ENCODE data around the gene SEL1L3. TPM values are rescaled to one million over a fixed set of nuclear protein-coding genes. Genes with fewer than 3 reads are reported as not detected.
"Not testable (repeated sequence)": the region's sequence is repeated elsewhere in the genome, so short reads cannot be mapped to it uniquely, and the experiment has no call there.

Gene SEL1L3
- total RNA-seq = 33.4 TPM
- 10.8 TPM for polyA plus RNA-seq

DNA sequence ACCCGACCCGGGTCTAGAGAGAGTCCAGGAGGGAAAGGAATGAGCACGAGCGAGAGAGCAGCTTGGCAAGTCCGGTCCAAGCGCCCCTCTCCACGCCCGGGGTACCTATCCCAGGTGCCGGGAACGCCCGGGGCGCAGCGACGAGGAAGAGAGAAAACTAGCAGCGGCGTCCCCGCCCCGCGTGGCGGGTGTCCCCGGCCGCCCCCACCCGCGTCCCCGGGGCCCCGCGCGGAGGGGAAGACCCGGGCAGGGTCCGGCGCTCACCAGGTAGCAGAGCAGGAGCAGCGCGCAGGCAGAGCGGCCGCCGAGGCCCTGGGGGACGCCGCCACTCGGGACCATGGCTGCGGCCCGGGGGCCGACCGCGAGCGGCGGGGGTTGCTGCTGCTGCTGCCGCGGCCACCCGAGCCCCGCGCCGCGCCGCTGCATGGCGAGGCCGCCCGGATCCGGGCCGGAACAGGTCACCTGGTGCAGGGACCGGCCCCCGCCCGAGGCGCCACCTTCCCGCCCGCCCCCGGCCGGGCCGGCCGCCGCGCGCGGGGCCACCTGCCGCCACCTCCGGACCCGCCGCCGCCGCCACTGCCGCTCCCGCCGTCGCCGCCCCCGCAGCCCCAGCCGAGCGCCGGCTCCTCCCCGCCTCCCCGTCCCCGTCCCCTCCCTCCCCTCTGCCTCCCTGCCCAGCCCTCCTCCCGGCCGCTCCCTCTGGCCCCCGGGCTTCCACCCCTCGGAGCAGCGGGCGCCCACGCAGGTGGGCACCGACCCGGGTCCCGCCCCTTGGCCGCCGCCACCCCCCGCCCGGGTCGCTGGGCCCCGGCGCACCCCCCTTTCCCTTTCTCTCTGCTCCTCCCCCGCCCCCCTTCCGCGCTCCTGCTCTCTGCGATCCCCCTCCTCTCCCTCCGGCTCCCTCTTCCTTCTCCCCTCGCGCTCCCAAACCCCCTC, at the start of gene SEL1L3:
Gene SEL1L3 (minus strand): TSS at position 578 of the 936 bp plus-strand sequence. CDS start 152 bp downstream, at position 426.
- no peaks in the 10 kb centered on the region for H3K4me1 ChIP-seq (ENCODE audit: insufficient read depth)
- no peak within 1 kb of the TSS for H3K27ac ChIP-seq (ENCODE audit: low read depth)
- peak within 1 kb of the TSS; percentile 87 for H3K4me3 ChIP-seq (ENCODE audit: low read depth, low read length)
- WGBS = under 1% methylated on average over 113 of the region's 115 CpGs
- DNase-seq (ENCODE audit: extremely low spot score) = no peak
- no peaks in the 10 kb centered on the region for H3K36me3 ChIP-seq (ENCODE audit: insufficient read depth)

- DNase-seq (ENCODE audit: extremely low spot score) = no peak
- no peaks in the 10 kb centered on the region for H3K36me3 ChIP-seq (ENCODE audit: insufficient read depth)
- no peaks in the 10 kb centered on the region for H3K4me1 ChIP-seq (ENCODE audit: insufficient read depth)
- no peak overlapping the region for H3K4me3 ChIP-seq (ENCODE audit: low read depth, low read length)
- WGBS = 88% methylated on average over 6 of the region's 6 CpGs
- no peak overlapping the region for H3K27ac ChIP-seq (ENCODE audit: low read depth)
Observed at GRCh38 chr4:25911356-25911755, 48.6 kb upstream of the SEL1L3 start.

DNA sequence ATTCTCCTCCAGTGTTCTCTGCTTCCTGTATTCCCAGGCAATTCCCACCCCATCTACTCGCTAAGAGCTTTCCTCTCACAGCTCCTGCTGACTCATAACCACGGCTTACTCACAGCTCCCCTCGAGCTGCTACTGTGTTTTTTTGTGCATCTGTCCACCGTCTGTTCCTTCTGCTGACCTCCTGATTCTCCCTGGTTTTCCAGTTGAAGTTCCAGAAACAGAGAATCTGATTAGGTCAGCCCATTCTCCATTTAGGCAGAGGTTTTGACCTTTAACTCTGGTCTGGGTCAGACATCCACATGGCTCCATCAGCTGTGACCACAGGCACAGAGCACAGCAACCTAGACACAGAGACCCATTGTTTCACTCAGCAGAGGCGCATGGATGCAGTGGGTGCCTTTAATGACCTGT, 45.7 kb upstream of the SEL1L3 start:
- Histone ChIP-seq H3K36me3 (ENCODE audit: insufficient read depth) (no peaks in the 10 kb centered on the region), H3K27ac (ENCODE audit: low read depth) (no peak overlapping the region), H3K4me3 (ENCODE audit: low read depth, low read length) (no peak overlapping the region), H3K4me1 (ENCODE audit: insufficient read depth) (no peaks in the 10 kb centered on the region)
- 59% methylated on average over 5 of the region's 5 CpGs for WGBS
- no peak for DNase-seq (ENCODE audit: extremely low spot score)

GRCh38 chr4:25906113-25906512, 43.3 kb upstream of the SEL1L3 start:
- H3K4me3 ChIP-seq (ENCODE audit: low read depth, low read length); DNase-seq (ENCODE audit: extremely low spot score); H3K4me1 ChIP-seq (ENCODE audit: insufficient read depth); H3K27ac ChIP-seq (ENCODE audit: low read depth); H3K36me3 ChIP-seq (ENCODE audit: insufficient read depth): not testable (repeated sequence)
- WGBS = 96% methylated on average over 11 of the region's 11 CpGs

GRCh38 chr4:25905371-25905770, 42.6 kb upstream of the SEL1L3 start:
- no peak for DNase-seq (ENCODE audit: extremely low spot score)
- 96% methylated on average over 4 of the region's 4 CpGs for WGBS

GRCh38 chr4:25904748-25905082, 41.9 kb upstream of the SEL1L3 start:
- DNase-seq (ENCODE audit: extremely low spot score) = no peak
- WGBS = 95% methylated on average over 3 of the region's 3 CpGs
- H3K27ac ChIP-seq (ENCODE audit: low read depth) = no peak overlapping the region
- no peaks in the 10 kb centered on the region for H3K36me3 ChIP-seq (ENCODE audit: insufficient read depth)
- no peak overlapping the region for H3K4me3 ChIP-seq (ENCODE audit: low read depth, low read length)
- H3K4me1 ChIP-seq (ENCODE audit: insufficient read depth) = no peaks in the 10 kb centered on the region

More at GRCh38 chr4:25905371-25905770, 42.6 kb upstream of the SEL1L3 start:
- Histone ChIP-seq H3K4me3 (ENCODE audit: low read depth, low read length) (no peak overlapping the region), H3K4me1 (ENCODE audit: insufficient read depth) (no peaks in the 10 kb centered on the region), H3K36me3 (ENCODE audit: insufficient read depth) (no peaks in the 10 kb centered on the region), H3K27ac (ENCODE audit: low read depth) (no peak overlapping the region)

- Histone ChIP-seq H3K4me1 (ENCODE audit: insufficient read depth) (no peaks in the 10 kb centered on the region), H3K36me3 (ENCODE audit: insufficient read depth) (no peaks in the 10 kb centered on the region), H3K4me3 (ENCODE audit: low read depth, low read length) (no peak overlapping the region), H3K27ac (ENCODE audit: low read depth) (no peak overlapping the region)
- DNase-seq (ENCODE audit: extremely low spot score) = no peak
- 76% methylated on average over 8 of the region's 8 CpGs for WGBS
Observed at GRCh38 chr4:25903900-25904747, 41.3 kb upstream of the SEL1L3 start.

DNA sequence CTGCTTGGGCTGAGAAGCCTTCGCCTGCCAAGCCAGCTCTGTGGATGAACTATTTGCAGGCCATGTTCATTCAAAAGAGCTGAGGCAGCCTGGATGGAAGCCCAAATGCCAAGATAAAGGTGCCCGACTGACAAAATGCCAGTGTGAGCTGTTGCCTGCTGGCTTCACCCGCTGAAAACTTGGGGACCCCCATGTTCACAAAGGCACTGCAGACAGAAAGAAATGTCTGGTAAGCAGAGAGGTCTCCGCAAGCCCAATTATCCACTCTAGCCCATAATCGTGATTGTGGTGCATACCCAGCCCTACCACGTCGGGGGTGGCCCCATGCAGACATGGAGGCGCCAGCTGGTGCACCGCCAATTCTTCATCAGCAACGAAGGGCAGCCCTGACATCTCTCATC, 38.2 kb upstream of the SEL1L3 start:
- H3K36me3 ChIP-seq (ENCODE audit: insufficient read depth) = no peaks in the 10 kb centered on the region
- no peak overlapping the region for H3K27ac ChIP-seq (ENCODE audit: low read depth)
- no peaks in the 10 kb centered on the region for H3K4me1 ChIP-seq (ENCODE audit: insufficient read depth)
- 86% methylated on average over 10 of the region's 10 CpGs for WGBS
- H3K4me3 ChIP-seq (ENCODE audit: low read depth, low read length) = no peak overlapping the region
- DNase-seq (ENCODE audit: extremely low spot score) = no peak

DNA sequence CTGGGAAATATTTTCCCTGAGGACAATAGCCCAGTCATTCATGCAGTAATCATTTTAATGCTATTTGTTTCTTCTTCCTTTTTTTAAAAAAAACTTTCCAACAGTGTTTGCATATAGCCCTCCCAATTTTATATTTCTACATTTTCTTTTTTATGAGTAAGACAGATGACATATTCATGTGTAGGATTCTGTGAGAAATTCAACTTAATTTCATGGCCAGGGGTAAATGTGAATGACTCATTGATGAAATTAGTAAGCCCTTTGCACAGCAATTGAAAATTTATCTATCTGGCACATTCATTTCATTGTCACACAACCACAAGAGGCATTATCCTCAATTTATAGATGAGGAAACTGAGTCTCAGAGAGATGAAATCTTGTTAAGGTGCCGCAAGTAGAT, 37.5 kb upstream of the SEL1L3 start:
- no peak for DNase-seq (ENCODE audit: extremely low spot score)
- no peak overlapping the region for H3K4me3 ChIP-seq (ENCODE audit: low read depth, low read length)
- no peaks in the 10 kb centered on the region for H3K36me3 ChIP-seq (ENCODE audit: insufficient read depth)
- 85% methylated on average over 1 of the region's 1 CpG for whole genome bisulfite sequencing
- no peak overlapping the region for H3K27ac ChIP-seq (ENCODE audit: low read depth)
- H3K4me1 ChIP-seq (ENCODE audit: insufficient read depth) = no peaks in the 10 kb centered on the region

DNA sequence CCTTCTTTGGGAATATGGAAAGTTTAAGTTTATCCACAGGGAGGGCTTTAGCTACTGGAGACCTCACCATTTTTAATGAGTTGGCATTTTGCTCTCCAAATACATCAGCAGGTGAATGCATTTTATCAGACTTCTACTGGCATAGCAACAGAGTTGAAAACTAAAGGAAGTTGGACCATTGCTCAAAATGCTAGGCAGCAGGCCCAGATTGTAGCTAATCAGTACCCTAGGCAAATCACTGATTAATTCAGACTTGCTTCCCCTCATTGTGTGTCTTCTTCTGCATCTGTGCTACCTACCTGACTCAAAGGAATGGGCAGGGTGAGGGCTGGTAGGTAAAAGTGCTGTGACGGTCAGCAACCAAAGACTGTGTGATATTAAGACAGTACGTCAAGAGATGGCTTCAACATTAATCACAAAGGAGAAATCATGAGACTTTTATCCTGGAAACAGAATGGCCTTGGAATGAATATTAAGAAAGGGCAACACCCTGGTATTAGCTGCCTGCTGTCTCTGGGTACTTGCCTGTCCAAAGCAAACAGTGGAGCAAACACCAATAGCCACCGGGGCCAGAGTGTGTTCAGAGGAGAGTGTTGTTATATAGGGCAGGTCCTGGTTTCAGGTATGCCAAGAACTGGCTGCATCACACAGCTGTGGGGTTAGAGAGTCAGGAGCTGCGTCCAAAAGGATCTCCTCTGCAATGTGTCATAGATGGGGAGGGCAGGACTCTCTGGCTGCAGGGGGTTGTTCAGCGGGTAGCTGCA, 34.2 kb upstream of the SEL1L3 start:
- 87% methylated on average over 5 of the region's 5 CpGs for WGBS

GRCh38 chr4:25892796-25893195, 30.0 kb upstream of the SEL1L3 start:
- Histone ChIP-seq H3K27ac (ENCODE audit: low read depth) (no peak overlapping the region), H3K4me3 (ENCODE audit: low read depth, low read length) (no peak overlapping the region), H3K36me3 (ENCODE audit: insufficient read depth) (no peaks in the 10 kb centered on the region), H3K4me1 (ENCODE audit: insufficient read depth) (no peaks in the 10 kb centered on the region)
- DNase-seq (ENCODE audit: extremely low spot score) = no peak
- WGBS = 51% methylated on average over 6 of the region's 6 CpGs

More for the DNA sequence above, 34.2 kb upstream of the SEL1L3 start:
- no peak for DNase-seq (ENCODE audit: extremely low spot score)
- no peak overlapping the region for H3K4me3 ChIP-seq (ENCODE audit: low read depth, low read length)
- H3K27ac ChIP-seq (ENCODE audit: low read depth) = no peak overlapping the region
- no peaks in the 10 kb centered on the region for H3K4me1 ChIP-seq (ENCODE audit: insufficient read depth)
- H3K36me3 ChIP-seq (ENCODE audit: insufficient read depth) = no peaks in the 10 kb centered on the region

GRCh38 chr4:25890571-25891485, 28.0 kb upstream of the SEL1L3 start:
- H3K27ac ChIP-seq (ENCODE audit: low read depth) = no peak overlapping the region
- no peak for DNase-seq (ENCODE audit: extremely low spot score)
- no peak overlapping the region for H3K4me3 ChIP-seq (ENCODE audit: low read depth, low read length)
- no peaks in the 10 kb centered on the region for H3K4me1 ChIP-seq (ENCODE audit: insufficient read depth)
- 70% methylated on average over 11 of the region's 11 CpGs for WGBS
- no peaks in the 10 kb centered on the region for H3K36me3 ChIP-seq (ENCODE audit: insufficient read depth)

Measured in urinary bladder (tissue), 4 donors.